Prostate gland (tissue), 2 donors: Measurements from ENCODE around the gene ATXN2. TPM values are rescaled to one million over a fixed set of nuclear protein-coding genes. Genes with fewer than 3 reads are reported as not detected.

Source experiments
- DNase-seq: peaks from one replicate; pipeline ENCODE4 v3.0.0-alpha.2; 2019; ENCODE audit warnings: low spot score
- H3K27ac ChIP-seq, 2 donors: fragments of 200-600 bp; sonication (generic); 2 replicates each; pipeline ENCODE4 v1.5.1; 2017 to 2019
- H3K27me3 ChIP-seq: fragments of 200-600 bp; sonication (generic); replicated peaks from 2 replicates; pipeline ENCODE4 v1.5.1; 2019; ENCODE audit not compliant: insufficient read depth
- H3K36me3 ChIP-seq, 2 donors: fragments of 200-600 bp; sonication (generic); 1 replicate in 1 of 2; 2 replicates in 1 of 2; pipeline versions ENCODE4 v1.5.1 to v1.8.1; 2017 to 2019
- H3K4me1 ChIP-seq: fragments of 200-600 bp; sonication (generic); replicated peaks from 2 replicates; pipeline ENCODE4 v1.5.1; 2019
- H3K4me3 ChIP-seq, 2 donors: fragments of 200-600 bp; sonication (generic); 2 replicates each; pipeline ENCODE4 v1.5.1; 2017 to 2019
- H3K9me3 ChIP-seq: fragments of 200-600 bp; sonication (generic); 2 replicates; pipeline ENCODE4 v1.5.1; 2017
- CTCF ChIP-seq, 4 experiments: fragments of 200-600 bp in 2 of 4; fragments of 450-650 bp in 2 of 4; sonication (generic) in 2 of 4; IDR thresholded peaks; 1 replicate in 3 of 4; 2 replicates in 1 of 4; pipeline ENCODE4 v1.5.1; 2016 to 2019; ENCODE audit warnings: antibody characterized with exemption in 4 of 4, mild to moderate bottlenecking in 2 of 4, moderate library complexity in 2 of 4
- POLR2A ChIP-seq: fragments of 450-650 bp; IDR thresholded peaks from one replicate; pipeline ENCODE4 v1.6.1; 2016; ENCODE audit warnings: antibody characterized with exemption, mild to moderate bottlenecking
- POLR2AphosphoS5 ChIP-seq: sonication (generic); formaldehyde crosslinking; IDR thresholded peaks from one replicate; pipeline ENCODE4 v1.6.1; 2017; ENCODE audit warnings: antibody characterized with exemption
- whole genome bisulfite sequencing: methylation state at CpG from one replicate; pipeline ENCODE4 v1.1.5; 2018; 5-methylcytosine and 5-hydroxymethylcytosine counted together
- intact Hi-C: fragments of 100-400 bp; cut with DNase I; formaldehyde crosslinking; loops from one replicate; pipeline ENCODE4 v1.14.2; 2022
- total RNA-seq, 2 donors: library from RNA; depleted of rRNA; stranded (reverse); fragments of >200 nt; gene quantifications; one replicate each; pipeline ENCODE4 v1.1.0, GENCODE V29; 2016

ATXN2 gene
- total RNA-seq, 2 donors from 2014 or later: 29.5 to 95.5 TPM

- Histone ChIP-seq H3K9me3 (no peaks in the 10 kb centered on the region), H3K27me3 (no peaks in the 10 kb centered on the region), H3K4me1 (peaks cover 1% of the 10 kb centered on the region), H3K4me3 (no peak overlapping the region), H3K27ac (no peak overlapping the region), H3K36me3 (peaks cover 13 to 31% of the 10 kb centered on the region in 2 donors)
- no peak for DNase-seq
- intact Hi-C loops: loop anchor here (5.0 kb wide), 1 partner anchor 44 kb away; the partner anchor contains the start of gene SH2B3
- peak in 1 of 4 experiments; percentile 5 for TF ChIP-seq CTCF (IDR thresholded peaks at IDR 0.05)
- TF ChIP-seq POLR2AphosphoS5: no peak
- 66% methylated on average over 1 of the region's 1 CpG for whole genome bisulfite sequencing
These were observed 147.9 kb downstream of the ATXN2 start for GRCh38 chr12:111451232-111451631.

- 76% methylated on average over 4 of the region's 4 CpGs for WGBS
- Histone ChIP-seq H3K36me3 (peaks cover 8 to 29% of the 10 kb centered on the region in 2 donors), H3K9me3 (no peaks in the 10 kb centered on the region), H3K4me3 (no peak overlapping the region), H3K4me1 (peaks cover 5% of the 10 kb centered on the region), H3K27me3 (no peaks in the 10 kb centered on the region), H3K27ac (no peak overlapping the region)
- DNase-seq: no peak
- intact Hi-C loops: loop anchor here (5.0 kb wide), 1 partner anchor 43 kb away; the partner anchor contains the start of gene SH2B3
- TF ChIP-seq POLR2AphosphoS5 (no peak), POLR2A (no peak), CTCF (IDR thresholded peaks at IDR 0.05) (no peak)
These were observed 148.4 kb downstream of the ATXN2 start for GRCh38 chr12:111450676-111451075.

GRCh38 chr12:111448846-111449790 is 150.0 kb downstream of the ATXN2 start:
- Histone ChIP-seq H3K4me1 (peaks cover 5% of the 10 kb centered on the region), H3K27ac (no peak overlapping the region)
- no peak for DNase-seq

GRCh38 chr12:111448266-111448830 is 150.8 kb downstream of the ATXN2 start:
- no peaks in the 10 kb centered on the region for H3K27me3 ChIP-seq
- no peak overlapping the region for H3K4me3 ChIP-seq
- 74% methylated on average over 9 of the region's 9 CpGs for WGBS
- peaks cover 6 to 13% of the 10 kb centered on the region in 2 donors for H3K36me3 ChIP-seq
- intact Hi-C loops: no loop called here
- H3K9me3 ChIP-seq: no peaks in the 10 kb centered on the region
- TF ChIP-seq POLR2AphosphoS5 (no peak), POLR2A (no peak), CTCF (IDR thresholded peaks at IDR 0.05) (no peak)
- DNase-seq: no peak
- peaks cover 5% of the 10 kb centered on the region for H3K4me1 ChIP-seq
- no peak overlapping the region for H3K27ac ChIP-seq

More at GRCh38 chr12:111448846-111449790, 150.0 kb downstream of the ATXN2 start:
- no peak overlapping the region for H3K4me3 ChIP-seq
- intact Hi-C loops: no loop called here
- no peaks in the 10 kb centered on the region for H3K27me3 ChIP-seq
- peaks cover 6 to 16% of the 10 kb centered on the region in 2 donors for H3K36me3 ChIP-seq
- 67% methylated on average over 4 of the region's 4 CpGs for WGBS
- TF ChIP-seq CTCF (IDR thresholded peaks at IDR 0.05) (no peak), POLR2A (no peak), POLR2AphosphoS5 (no peak)
- no peaks in the 10 kb centered on the region for H3K9me3 ChIP-seq
